ENCODE results near the gene GRK5.

GRK5 gene

GRCh38 chr10:119447421-119447820 is 240.1 kb downstream of the GRK5 start:
- H3K9ac ChIP-seq (ENCODE audit: low read depth, low read length) = no peak overlapping the region
- no peak overlapping the region for H3K4me3 ChIP-seq (ENCODE audit: low read depth, low read length)
- no peaks in the 10 kb centered on the region for H3K27me3 ChIP-seq (ENCODE audit: control insufficient read depth, insufficient read depth, low read length)
- no peaks in the 10 kb centered on the region for H3K9me3 ChIP-seq (ENCODE audit: control insufficient read depth, insufficient read depth, low read length)
- no peaks in the 10 kb centered on the region for H3K36me3 ChIP-seq (ENCODE audit: control insufficient read depth, insufficient read depth, low read length)
- H3K4me1 ChIP-seq (ENCODE audit: control insufficient read depth, insufficient read depth, low read length) = no peaks in the 10 kb centered on the region

GRCh38 chr10:119447823-119448546 is 240.6 kb downstream of the GRK5 start:
- Histone ChIP-seq H3K27me3 (ENCODE audit: control insufficient read depth, insufficient read depth, low read length) (no peaks in the 10 kb centered on the region), H3K4me1 (ENCODE audit: control insufficient read depth, insufficient read depth, low read length) (no peaks in the 10 kb centered on the region), H3K9ac (ENCODE audit: low read depth, low read length) (no peak overlapping the region), H3K9me3 (ENCODE audit: control insufficient read depth, insufficient read depth, low read length) (no peaks in the 10 kb centered on the region), H3K36me3 (ENCODE audit: control insufficient read depth, insufficient read depth, low read length) (no peaks in the 10 kb centered on the region), H3K4me3 (ENCODE audit: low read depth, low read length) (no peak overlapping the region)

- H3K27me3 ChIP-seq (ENCODE audit: control insufficient read depth, insufficient read depth, low read length) = no peaks in the 10 kb centered on the region
- H3K9me3 ChIP-seq (ENCODE audit: control insufficient read depth, insufficient read depth, low read length) = no peaks in the 10 kb centered on the region
- no peak overlapping the region for H3K4me3 ChIP-seq (ENCODE audit: low read depth, low read length)
- no peaks in the 10 kb centered on the region for H3K4me1 ChIP-seq (ENCODE audit: control insufficient read depth, insufficient read depth, low read length)
- H3K36me3 ChIP-seq (ENCODE audit: control insufficient read depth, insufficient read depth, low read length) = no peaks in the 10 kb centered on the region
- H3K9ac ChIP-seq (ENCODE audit: low read depth, low read length) = no peak overlapping the region
Measured at GRCh38 chr10:119448628-119449584, 241.5 kb downstream of the GRK5 start.

GRCh38 chr10:119449760-119450461 is 242.5 kb downstream of the GRK5 start:
- H3K4me1 ChIP-seq (ENCODE audit: control insufficient read depth, insufficient read depth, low read length) = no peaks in the 10 kb centered on the region
- no peak overlapping the region for H3K4me3 ChIP-seq (ENCODE audit: low read depth, low read length)
- no peaks in the 10 kb centered on the region for H3K27me3 ChIP-seq (ENCODE audit: control insufficient read depth, insufficient read depth, low read length)
- H3K36me3 ChIP-seq (ENCODE audit: control insufficient read depth, insufficient read depth, low read length) = no peaks in the 10 kb centered on the region
- H3K9me3 ChIP-seq (ENCODE audit: control insufficient read depth, insufficient read depth, low read length) = no peaks in the 10 kb centered on the region
- H3K9ac ChIP-seq (ENCODE audit: low read depth, low read length) = no peak overlapping the region

GRCh38 chr10:119450606-119451299 is 243.4 kb downstream of the GRK5 start:
- no peaks in the 10 kb centered on the region for H3K9me3 ChIP-seq (ENCODE audit: control insufficient read depth, insufficient read depth, low read length)
- H3K36me3 ChIP-seq (ENCODE audit: control insufficient read depth, insufficient read depth, low read length) = no peaks in the 10 kb centered on the region
- no peaks in the 10 kb centered on the region for H3K27me3 ChIP-seq (ENCODE audit: control insufficient read depth, insufficient read depth, low read length)
- no peaks in the 10 kb centered on the region for H3K4me1 ChIP-seq (ENCODE audit: control insufficient read depth, insufficient read depth, low read length)
- no peak overlapping the region for H3K4me3 ChIP-seq (ENCODE audit: low read depth, low read length)
- no peak overlapping the region for H3K9ac ChIP-seq (ENCODE audit: low read depth, low read length)

- Histone ChIP-seq H3K4me3 (ENCODE audit: low read depth, low read length) (no peak overlapping the region), H3K27me3 (ENCODE audit: control insufficient read depth, insufficient read depth, low read length) (no peaks in the 10 kb centered on the region), H3K9ac (ENCODE audit: low read depth, low read length) (no peak overlapping the region), H3K9me3 (ENCODE audit: control insufficient read depth, insufficient read depth, low read length) (no peaks in the 10 kb centered on the region), H3K36me3 (ENCODE audit: control insufficient read depth, insufficient read depth, low read length) (no peaks in the 10 kb centered on the region), H3K4me1 (ENCODE audit: control insufficient read depth, insufficient read depth, low read length) (no peaks in the 10 kb centered on the region)
Measured at GRCh38 chr10:119451300-119451896, 244.0 kb downstream of the GRK5 start.

- no peaks in the 10 kb centered on the region for H3K9me3 ChIP-seq (ENCODE audit: control insufficient read depth, insufficient read depth, low read length)
Measured at GRCh38 chr10:119452396-119452795, 245.0 kb downstream of the GRK5 start.

GRCh38 chr10:119453313-119453712 is 245.9 kb downstream of the GRK5 start:
- no peaks in the 10 kb centered on the region for H3K27me3 ChIP-seq (ENCODE audit: control insufficient read depth, insufficient read depth, low read length)
- H3K9ac ChIP-seq (ENCODE audit: low read depth, low read length) = no peak overlapping the region
- no peaks in the 10 kb centered on the region for H3K36me3 ChIP-seq (ENCODE audit: control insufficient read depth, insufficient read depth, low read length)
- no peaks in the 10 kb centered on the region for H3K4me1 ChIP-seq (ENCODE audit: control insufficient read depth, insufficient read depth, low read length)
- no peak overlapping the region for H3K4me3 ChIP-seq (ENCODE audit: low read depth, low read length)
- H3K9me3 ChIP-seq (ENCODE audit: control insufficient read depth, insufficient read depth, low read length) = no peaks in the 10 kb centered on the region

More at GRCh38 chr10:119452396-119452795, 245.0 kb downstream of the GRK5 start:
- Histone ChIP-seq H3K36me3 (ENCODE audit: control insufficient read depth, insufficient read depth, low read length) (no peaks in the 10 kb centered on the region), H3K27me3 (ENCODE audit: control insufficient read depth, insufficient read depth, low read length) (no peaks in the 10 kb centered on the region), H3K4me1 (ENCODE audit: control insufficient read depth, insufficient read depth, low read length) (no peaks in the 10 kb centered on the region), H3K9ac (ENCODE audit: low read depth, low read length) (no peak overlapping the region), H3K4me3 (ENCODE audit: low read depth, low read length) (no peak overlapping the region)

GRCh38 chr10:119454316-119454715 is 246.9 kb downstream of the GRK5 start:
- no peaks in the 10 kb centered on the region for H3K9me3 ChIP-seq (ENCODE audit: control insufficient read depth, insufficient read depth, low read length)
- H3K9ac ChIP-seq (ENCODE audit: low read depth, low read length) = no peak overlapping the region
- H3K4me3 ChIP-seq (ENCODE audit: low read depth, low read length) = no peak overlapping the region
- H3K4me1 ChIP-seq (ENCODE audit: control insufficient read depth, insufficient read depth, low read length) = no peaks in the 10 kb centered on the region
- H3K27me3 ChIP-seq (ENCODE audit: control insufficient read depth, insufficient read depth, low read length) = no peaks in the 10 kb centered on the region
- no peaks in the 10 kb centered on the region for H3K36me3 ChIP-seq (ENCODE audit: control insufficient read depth, insufficient read depth, low read length)

GRCh38 chr10:119454990-119455389 is 247.6 kb downstream of the GRK5 start:
- H3K36me3 ChIP-seq (ENCODE audit: control insufficient read depth, insufficient read depth, low read length) = no peaks in the 10 kb centered on the region
- no peaks in the 10 kb centered on the region for H3K4me1 ChIP-seq (ENCODE audit: control insufficient read depth, insufficient read depth, low read length)
- H3K9me3 ChIP-seq (ENCODE audit: control insufficient read depth, insufficient read depth, low read length) = no peaks in the 10 kb centered on the region
- H3K27me3 ChIP-seq (ENCODE audit: control insufficient read depth, insufficient read depth, low read length) = no peaks in the 10 kb centered on the region
- H3K9ac ChIP-seq (ENCODE audit: low read depth, low read length) = no peak overlapping the region
- H3K4me3 ChIP-seq (ENCODE audit: low read depth, low read length) = no peak overlapping the region
